NB4 (cell line): ENCODE results near the gene OVOL3.
"Not testable (repeated sequence)": the region's sequence is repeated elsewhere in the genome, so short reads cannot be mapped to it uniquely, and the experiment has no call there.

Experiments used
- CTCF ChIP-seq: IDR thresholded peaks from one replicate; pipeline ENCODE4 v1.5.1; 2012; ENCODE audit warnings: low read depth, low read length
- MAX ChIP-seq: IDR thresholded peaks from 2 replicates; pipeline ENCODE4 v1.6.1; 2011; ENCODE audit warnings: low read depth, low read length
- MYC ChIP-seq: IDR thresholded peaks from 2 replicates; pipeline ENCODE4 v1.6.1; 2011; ENCODE audit warnings: low read depth, low read length
- POLR2A ChIP-seq: IDR thresholded peaks from 2 replicates; pipeline ENCODE4 v1.6.1; 2011; ENCODE audit warnings: mild to moderate bottlenecking; ENCODE audit not compliant: insufficient read length; ENCODE audit errors: extremely low read depth

- not testable (repeated sequence) for TF ChIP-seq CTCF, POLR2A, MAX, MYC
Measured at GRCh38 chr19:36131221-36131620, 20.3 kb downstream of the OVOL3 start.
